Measurements from ENCODE around the gene GNL3. TPM values are rescaled to one million over a fixed set of nuclear protein-coding genes. Genes with fewer than 3 reads are reported as not detected.

GNL3 gene
- total RNA-seq, 1 donor from 2014 or later: 241 TPM

- Mint-ChIP-seq H3K36me3 (ENCODE audit: low read depth) (peaks cover 63% of the 10 kb centered on the region), H3K27ac (no peak overlapping the region), H3K4me1 (ENCODE audit: low read depth) (peaks cover 12% of the 10 kb centered on the region), H3K27me3 (ENCODE audit: insufficient read depth) (no peaks in the 10 kb centered on the region), H3K4me3 (no peak overlapping the region), H3K9me3 (peaks cover 37% of the 10 kb centered on the region)
- intact Hi-C loops (cut with micrococcal nuclease): no loop called here
- DNase-seq (ENCODE audit: low spot score): no peak
These were observed 47.5 kb downstream of the GNL3 start for GRCh38 chr3:52733256-52733891.

- H3K4me3 Mint-ChIP-seq: no peak overlapping the region
- peaks cover 34% of the 10 kb centered on the region for H3K36me3 Mint-ChIP-seq (ENCODE audit: low read depth)
- intact Hi-C loops (cut with micrococcal nuclease): loop anchor here (5.0 kb wide), 2 partner anchors 83 to 98 kb away; partner anchors contain the start of gene MUSTN1
- DNase-seq (ENCODE audit: low spot score): no peak
- no peaks in the 10 kb centered on the region for H3K4me1 Mint-ChIP-seq (ENCODE audit: low read depth)
- no peak overlapping the region for H3K27ac Mint-ChIP-seq
- H3K9me3 Mint-ChIP-seq: peaks cover 1% of the 10 kb centered on the region
- H3K27me3 Mint-ChIP-seq (ENCODE audit: insufficient read depth): no peaks in the 10 kb centered on the region
These were observed 53.9 kb downstream of the GNL3 start for GRCh38 chr3:52739730-52740129.

GRCh38 chr3:52742418-52743041 is 56.7 kb downstream of the GNL3 start:
- H3K4me1 Mint-ChIP-seq (ENCODE audit: low read depth): no peaks in the 10 kb centered on the region
- intact Hi-C loops (cut with micrococcal nuclease): loop anchor here (1.0 to 5.0 kb wide), 5 partner anchors 57 to 330 kb away; partner anchors contain the start of gene MUSTN1
- no peak for DNase-seq (ENCODE audit: low spot score)
- peaks cover 29% of the 10 kb centered on the region for H3K36me3 Mint-ChIP-seq (ENCODE audit: low read depth)
- H3K27me3 Mint-ChIP-seq (ENCODE audit: insufficient read depth): no peaks in the 10 kb centered on the region
- no peaks in the 10 kb centered on the region for H3K9me3 Mint-ChIP-seq
- H3K4me3 Mint-ChIP-seq: no peak overlapping the region
- H3K27ac Mint-ChIP-seq: no peak overlapping the region

- H3K36me3 Mint-ChIP-seq (ENCODE audit: low read depth): peaks cover 30% of the 10 kb centered on the region
- no peak for DNase-seq (ENCODE audit: low spot score)
- H3K9me3 Mint-ChIP-seq: no peaks in the 10 kb centered on the region
- H3K27me3 Mint-ChIP-seq (ENCODE audit: insufficient read depth): no peaks in the 10 kb centered on the region
- intact Hi-C loops (cut with micrococcal nuclease): loop anchor here (2.0 to 5.0 kb wide), 3 partner anchors 79 to 192 kb away; partner anchors contain the start of gene MUSTN1
- H3K4me1 Mint-ChIP-seq (ENCODE audit: low read depth): no peaks in the 10 kb centered on the region
- no peak overlapping the region for H3K4me3 Mint-ChIP-seq
- H3K27ac Mint-ChIP-seq: no peak overlapping the region
These were observed 57.3 kb downstream of the GNL3 start for GRCh38 chr3:52743152-52743551.

DNA sequence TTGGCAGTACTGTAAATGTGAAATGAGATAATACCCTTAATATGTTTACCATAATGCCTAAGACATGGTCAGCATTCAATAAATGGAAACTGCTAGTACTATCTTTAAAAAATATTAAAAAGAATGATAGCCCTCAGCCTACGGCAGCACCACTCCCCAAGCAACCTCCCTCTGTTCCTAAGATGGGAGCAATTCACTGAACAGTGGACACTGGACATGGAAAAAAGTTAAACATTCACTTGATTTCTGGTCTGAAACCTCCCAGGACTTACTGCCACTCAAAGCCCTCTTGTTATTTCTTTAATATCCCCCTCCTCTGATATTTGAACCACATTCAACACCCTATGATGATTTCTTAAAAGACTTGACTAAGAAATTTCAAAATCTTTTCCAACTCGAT is 57.9 kb downstream of the GNL3 start:
- Mint-ChIP-seq H3K27me3 (ENCODE audit: insufficient read depth) (no peaks in the 10 kb centered on the region), H3K9me3 (no peaks in the 10 kb centered on the region), H3K4me3 (no peak overlapping the region), H3K4me1 (ENCODE audit: low read depth) (no peaks in the 10 kb centered on the region), H3K36me3 (ENCODE audit: low read depth) (peaks cover 34% of the 10 kb centered on the region), H3K27ac (no peak overlapping the region)
- DNase-seq (ENCODE audit: low spot score): no peak
- intact Hi-C loops (cut with micrococcal nuclease): loop anchor here (2.0 to 5.0 kb wide), 3 partner anchors 79 to 191 kb away; partner anchors contain the start of gene MUSTN1

Other genes starting within 250 kb of the GNL3 start
- gene SEMA3G, start 240.9 kb upstream of the GNL3 start, total RNA-seq: 0.13 TPM in 1 of 2 replicates, not detected in the other
- gene TNNC1, start 232.0 kb upstream of the GNL3 start, total RNA-seq: 0.32 and 0.67 TPM in 2 replicates
- gene NISCH, start 230.4 kb upstream of the GNL3 start, total RNA-seq: 72.0 and 74.2 TPM in 2 replicates
- 0.05 and 0.16 TPM in 2 replicates for gene STAB1, start 190.7 kb upstream of the GNL3 start, total RNA-seq
- gene NT5DC2, start 152.2 kb upstream of the GNL3 start, total RNA-seq: 60.8 and 61.7 TPM in 2 replicates
- 14.1 and 17.1 TPM in 2 replicates for gene UQCC5, start 149.4 kb upstream of the GNL3 start, total RNA-seq
- gene PBRM1, start 119 bp upstream of the GNL3 start, total RNA-seq: 68.6 and 68.8 TPM in 2 replicates
- 33.9 and 40.6 TPM in 2 replicates for gene GLT8D1, start 19.8 kb downstream of the GNL3 start, total RNA-seq
- 122 and 132 TPM in 2 replicates for gene SPCS1, start 20.1 kb downstream of the GNL3 start, total RNA-seq
- 27.8 and 32.9 TPM in 2 replicates for gene NEK4, start 84.9 kb downstream of the GNL3 start, total RNA-seq
- not detected in 2 replicates for gene ITIH1, start 91.6 kb downstream of the GNL3 start, total RNA-seq
- gene ITIH3, start 108.8 kb downstream of the GNL3 start, total RNA-seq: 0.42 TPM in 1 of 2 replicates, not detected in the other
- gene ITIH4, start 144.6 kb downstream of the GNL3 start, total RNA-seq: 3.1 and 4.8 TPM in 2 replicates
- 1.7 TPM in 1 of 2 replicates, not detected in the other for gene MUSTN1, start 149.0 kb downstream of the GNL3 start, total RNA-seq
- 19.8 and 20.1 TPM in 2 replicates for gene STIMATE, start 211.5 kb downstream of the GNL3 start, total RNA-seq